Neural progenitor cell (in vitro differentiated cells): ENCODE results near the gene AP1S1. TPM values are rescaled to one million over a fixed set of nuclear protein-coding genes. Genes with fewer than 3 reads are reported as not detected.

ENCODE experiments used
- DNase-seq: peaks from one replicate; pipeline ENCODE4 v3.0.0-alpha.2; 2016; ENCODE audit warnings: low spot score
- H2AFZ ChIP-seq: fragments of 200-600 bp; sonication (generic); replicated peaks from 2 replicates; pipeline ENCODE4 v1.6.1; 2016; ENCODE audit warnings: antibody characterized with exemption
- H3F3A ChIP-seq: fragments of 200-600 bp; sonication (generic); 2 replicates; pipeline ENCODE4 v1.6.1; 2016; ENCODE audit warnings: antibody characterized with exemption, low read depth
- H3K27ac ChIP-seq: fragments of 200-600 bp; sonication (generic); 2 replicates; pipeline ENCODE4 v1.5.1; 2016; ENCODE audit warnings: mild to moderate bottlenecking
- H3K27me3 ChIP-seq: fragments of 200-600 bp; sonication (generic); 2 replicates; pipeline ENCODE4 v1.6.1; 2016; ENCODE audit warnings: mild to moderate bottlenecking, moderate library complexity
- H3K36me3 ChIP-seq: fragments of 200-600 bp; sonication (generic); 2 replicates; pipeline ENCODE4 v1.5.1; 2016
- H3K4me1 ChIP-seq: fragments of 200-600 bp; sonication (generic); 2 replicates; pipeline ENCODE4 v1.6.1; 2016; ENCODE audit warnings: mixed run types
- H3K4me2 ChIP-seq: fragments of 200-600 bp; sonication (generic); 2 replicates; pipeline ENCODE4 v1.6.1; 2016
- H3K4me3 ChIP-seq: fragments of 200-600 bp; sonication (generic); 2 replicates; pipeline ENCODE4 v1.5.1; 2016
- H3K79me2 ChIP-seq: fragments of 200-600 bp; sonication (generic); 2 replicates; pipeline ENCODE4 v1.6.1; 2016; ENCODE audit warnings: low read depth
- H3K9ac ChIP-seq: fragments of 200-600 bp; sonication (generic); 2 replicates; pipeline ENCODE4 v1.6.1; 2016
- H3K9me3 ChIP-seq: fragments of 200-600 bp; sonication (generic); 2 replicates; pipeline ENCODE4 v1.5.1; 2016; ENCODE audit warnings: low read depth
- H4K20me1 ChIP-seq: fragments of 200-600 bp; sonication (generic); 2 replicates; pipeline ENCODE4 v1.6.1; 2016; ENCODE audit warnings: low read depth
- H3K27ac Mint-ChIP-seq: 3 replicates; pipeline ENCODE4 v1.8.0; 2021; ENCODE audit warnings: mixed read lengths
- H3K27me3 Mint-ChIP-seq: 2 replicates; pipeline ENCODE4 v1.8.0; 2022; ENCODE audit warnings: low read depth, mild to moderate bottlenecking, inconsistent platforms, moderate library complexity, mixed read lengths; ENCODE audit not compliant: insufficient read depth
- H3K36me3 Mint-ChIP-seq: 3 replicates; pipeline ENCODE4 v1.8.0; 2021; ENCODE audit warnings: mixed read lengths
- H3K4me1 Mint-ChIP-seq: 3 replicates; pipeline ENCODE4 v1.8.0; 2021; ENCODE audit warnings: mixed read lengths
- H3K4me3 Mint-ChIP-seq: 3 replicates; pipeline ENCODE4 v1.8.0; 2021; ENCODE audit warnings: mild to moderate bottlenecking, moderate library complexity, mixed read lengths
- H3K9me3 Mint-ChIP-seq: 3 replicates; pipeline ENCODE4 v1.8.0; 2020; ENCODE audit warnings: mixed read lengths
- EZH2 ChIP-seq: fragments of 200-600 bp; sonication (generic); IDR thresholded peaks from 2 replicates; pipeline ENCODE4 v1.6.1; 2017; ENCODE audit warnings: antibody characterized with exemption, mild to moderate bottlenecking, moderate library complexity
- EZH2phosphoT487 ChIP-seq: fragments of 200-600 bp; sonication (generic); IDR thresholded peaks from 2 replicates; pipeline ENCODE4 v1.6.1; 2017; ENCODE audit warnings: antibody characterized with exemption
- total RNA-seq: library from RNA; depleted of rRNA; stranded (reverse); fragments of >200 nt; gene quantifications from 2 replicates; pipeline ENCODE4 v1.2.3, GENCODE V29; 2015; ENCODE audit warnings: low replicate concordance
- TF ChIP-seq, protein P1 (sequence below): fragments of 200-600 bp; sonication (generic); IDR thresholded peaks from 2 replicates; pipeline ENCODE4 v1.5.1; 2017; ENCODE audit warnings: antibody characterized with exemption, mild to moderate bottlenecking

The AP1S1 gene
- total RNA-seq, 1 donor from 2014 or later: 74.4 TPM

GRCh38 chr7:101161692-101162471, 7.6 kb downstream of the AP1S1 start:
- Histone ChIP-seq H3F3A (peaks cover 36% of the 10 kb centered on the region), H3K4me2 (peak overlapping the region; percentile 84), H2AFZ (no peak overlapping the region), H3K4me3 (peak overlapping the region; percentile 51), H3K27ac (no peak overlapping the region), H3K9ac (no peak overlapping the region), H3K27me3 (peaks cover 62% of the 10 kb centered on the region), H3K79me2 (no peaks in the 10 kb centered on the region), H3K4me1 (peaks cover 32% of the 10 kb centered on the region), H4K20me1 (peaks cover 48% of the 10 kb centered on the region), H3K9me3 (no peaks in the 10 kb centered on the region), H3K36me3 (no peaks in the 10 kb centered on the region)
- Mint-ChIP-seq H3K27ac (no peak overlapping the region), H3K9me3 (no peaks in the 10 kb centered on the region), H3K27me3 (peaks cover 33% of the 10 kb centered on the region), H3K4me1 (peaks cover 33% of the 10 kb centered on the region), H3K36me3 (peaks cover 11% of the 10 kb centered on the region), H3K4me3 (peak overlapping the region; percentile 81)
- peak; percentile 46 for DNase-seq
- no peak for TF ChIP-seq EZH2phosphoT487
- TF ChIP-seq EZH2: no peak
- TF ChIP-seq, protein P1, sequence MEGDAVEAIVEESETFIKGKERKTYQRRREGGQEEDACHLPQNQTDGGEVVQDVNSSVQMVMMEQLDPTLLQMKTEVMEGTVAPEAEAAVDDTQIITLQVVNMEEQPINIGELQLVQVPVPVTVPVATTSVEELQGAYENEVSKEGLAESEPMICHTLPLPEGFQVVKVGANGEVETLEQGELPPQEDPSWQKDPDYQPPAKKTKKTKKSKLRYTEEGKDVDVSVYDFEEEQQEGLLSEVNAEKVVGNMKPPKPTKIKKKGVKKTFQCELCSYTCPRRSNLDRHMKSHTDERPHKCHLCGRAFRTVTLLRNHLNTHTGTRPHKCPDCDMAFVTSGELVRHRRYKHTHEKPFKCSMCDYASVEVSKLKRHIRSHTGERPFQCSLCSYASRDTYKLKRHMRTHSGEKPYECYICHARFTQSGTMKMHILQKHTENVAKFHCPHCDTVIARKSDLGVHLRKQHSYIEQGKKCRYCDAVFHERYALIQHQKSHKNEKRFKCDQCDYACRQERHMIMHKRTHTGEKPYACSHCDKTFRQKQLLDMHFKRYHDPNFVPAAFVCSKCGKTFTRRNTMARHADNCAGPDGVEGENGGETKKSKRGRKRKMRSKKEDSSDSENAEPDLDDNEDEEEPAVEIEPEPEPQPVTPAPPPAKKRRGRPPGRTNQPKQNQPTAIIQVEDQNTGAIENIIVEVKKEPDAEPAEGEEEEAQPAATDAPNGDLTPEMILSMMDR: no peak

- Histone ChIP-seq H2AFZ (no peak overlapping the region), H3K4me3 (peak overlapping the region; percentile 51), H3K4me1 (peaks cover 40% of the 10 kb centered on the region), H3K27me3 (peaks cover 70% of the 10 kb centered on the region), H3F3A (peaks cover 36% of the 10 kb centered on the region), H3K36me3 (no peaks in the 10 kb centered on the region), H3K9me3 (no peaks in the 10 kb centered on the region), H3K79me2 (no peaks in the 10 kb centered on the region), H3K4me2 (peak overlapping the region; percentile 84), H4K20me1 (peaks cover 56% of the 10 kb centered on the region), H3K27ac (no peak overlapping the region), H3K9ac (no peak overlapping the region)
- no peak for TF ChIP-seq EZH2
- TF ChIP-seq, protein P1: no peak
- no peak for TF ChIP-seq EZH2phosphoT487
- peak; percentile 84 for DNase-seq
- H3K4me3 Mint-ChIP-seq: peak overlapping the region; percentile 81
- no peak overlapping the region for H3K27ac Mint-ChIP-seq
- H3K36me3 Mint-ChIP-seq: peaks cover 10% of the 10 kb centered on the region
- peaks cover 41% of the 10 kb centered on the region for H3K27me3 Mint-ChIP-seq
- peaks cover 34% of the 10 kb centered on the region for H3K4me1 Mint-ChIP-seq
- H3K9me3 Mint-ChIP-seq: no peaks in the 10 kb centered on the region
Observed at GRCh38 chr7:101162551-101163278, 8.4 kb downstream of the AP1S1 start.

- peak; percentile 63 for DNase-seq
Observed at GRCh38 chr7:101163279-101164070, 9.2 kb downstream of the AP1S1 start.

More at GRCh38 chr7:101163279-101164070, 9.2 kb downstream of the AP1S1 start:
- Mint-ChIP-seq H3K27ac (no peak overlapping the region), H3K4me1 (peaks cover 38% of the 10 kb centered on the region), H3K4me3 (peak overlapping the region; percentile 78), H3K9me3 (no peaks in the 10 kb centered on the region), H3K36me3 (peaks cover 6% of the 10 kb centered on the region), H3K27me3 (peaks cover 48% of the 10 kb centered on the region)
- peaks cover 62% of the 10 kb centered on the region for H4K20me1 ChIP-seq
- peak overlapping the region; percentile 51 for H3K4me3 ChIP-seq
- H3K9me3 ChIP-seq: no peaks in the 10 kb centered on the region
- H3K27me3 ChIP-seq: peaks cover 78% of the 10 kb centered on the region
- H2AFZ ChIP-seq: no peak overlapping the region
- H3K79me2 ChIP-seq: no peaks in the 10 kb centered on the region
- no peak overlapping the region for H3K9ac ChIP-seq
- H3K4me2 ChIP-seq: peak overlapping the region; percentile 84
- peaks cover 36% of the 10 kb centered on the region for H3F3A ChIP-seq
- no peak overlapping the region for H3K27ac ChIP-seq
- peaks cover 41% of the 10 kb centered on the region for H3K4me1 ChIP-seq
- H3K36me3 ChIP-seq: no peaks in the 10 kb centered on the region
- no peak for TF ChIP-seq EZH2
- TF ChIP-seq EZH2phosphoT487: no peak
- TF ChIP-seq, protein P1: no peak
